ENCODE data around the gene CAPS. TPM values are rescaled to one million over a fixed set of nuclear protein-coding genes. Genes with fewer than 3 reads are reported as not detected.

Gene CAPS
- total RNA-seq, 2 donors from 2014 or later, result 7.6 to 8.6 TPM

Other genes with a start within 250 kb of the CAPS start
- gene MICOS13, start 233.7 kb upstream of the CAPS start, total RNA-seq, result 10 to 100 TPM; 40.7 to 41.4 TPM
- 1 to 10 TPM; 1.8 to 3.6 TPM for gene HSD11B1L, start 233.2 kb upstream of the CAPS start, total RNA-seq
- 100 to 1,000 TPM; 645 to 764 TPM for gene RPL36, start 224.0 kb upstream of the CAPS start, total RNA-seq
- 100 to 1,000 TPM; 151 to 267 TPM for gene LONP1, start 194.1 kb upstream of the CAPS start, total RNA-seq
- not detected for gene CATSPERD, start 193.6 kb upstream of the CAPS start, total RNA-seq
- 10 to 100 TPM in 1 of 2 donors, 1 to 10 TPM in 1; 8.5 to 21.5 TPM for gene PRR22, start 129.5 kb upstream of the CAPS start, total RNA-seq
- gene DUS3L, start 123.1 kb upstream of the CAPS start, total RNA-seq, result 100 to 1,000 TPM in 1 of 2 donors, 10 to 100 TPM in 1; 90.1 to 155 TPM
- not detected for gene NRTN, start 109.2 kb upstream of the CAPS start, total RNA-seq
- gene FUT6, start 74.6 kb upstream of the CAPS start, total RNA-seq, result not detected
- gene FUT3, start 62.8 kb upstream of the CAPS start, total RNA-seq, result not detected
- not detected for gene FUT5, start 43.7 kb upstream of the CAPS start, total RNA-seq
- gene NDUFA11, start 10.5 kb upstream of the CAPS start, total RNA-seq, result 100 to 1,000 TPM; 170 to 189 TPM
- gene VMAC, start 9.4 kb upstream of the CAPS start, total RNA-seq, result 1 to 10 TPM; 4.4 to 6.7 TPM
- 100 to 1,000 TPM in 1 of 2 donors, 10 to 100 TPM in 1; 96.5 to 119 TPM for gene RANBP3, start 63.9 kb downstream of the CAPS start, total RNA-seq
- 1 to 10 TPM; 6.6 to 6.9 TPM for gene RFX2, start 196.2 kb downstream of the CAPS start, total RNA-seq
- gene ACSBG2, start 221.4 kb downstream of the CAPS start, total RNA-seq, result not detected